Stimulated activated CD8-positive, alpha-beta memory T cell treated with anti-CD3 and anti-CD28 coated beads, Interleukin-4, amount 100 ng/mL, for 24 hours (primary cell): Measurements from ENCODE around the gene SIRPG.
"Not testable (repeated sequence)": the region's sequence is repeated elsewhere in the genome, so short reads cannot be mapped to it uniquely, and the experiment has no call there.

Experiments used
- DNase-seq: peaks from one replicate; pipeline ENCODE4 v3.0.0-alpha.2; 2020; ENCODE audit warnings: low read depth

SIRPG gene

DNA sequence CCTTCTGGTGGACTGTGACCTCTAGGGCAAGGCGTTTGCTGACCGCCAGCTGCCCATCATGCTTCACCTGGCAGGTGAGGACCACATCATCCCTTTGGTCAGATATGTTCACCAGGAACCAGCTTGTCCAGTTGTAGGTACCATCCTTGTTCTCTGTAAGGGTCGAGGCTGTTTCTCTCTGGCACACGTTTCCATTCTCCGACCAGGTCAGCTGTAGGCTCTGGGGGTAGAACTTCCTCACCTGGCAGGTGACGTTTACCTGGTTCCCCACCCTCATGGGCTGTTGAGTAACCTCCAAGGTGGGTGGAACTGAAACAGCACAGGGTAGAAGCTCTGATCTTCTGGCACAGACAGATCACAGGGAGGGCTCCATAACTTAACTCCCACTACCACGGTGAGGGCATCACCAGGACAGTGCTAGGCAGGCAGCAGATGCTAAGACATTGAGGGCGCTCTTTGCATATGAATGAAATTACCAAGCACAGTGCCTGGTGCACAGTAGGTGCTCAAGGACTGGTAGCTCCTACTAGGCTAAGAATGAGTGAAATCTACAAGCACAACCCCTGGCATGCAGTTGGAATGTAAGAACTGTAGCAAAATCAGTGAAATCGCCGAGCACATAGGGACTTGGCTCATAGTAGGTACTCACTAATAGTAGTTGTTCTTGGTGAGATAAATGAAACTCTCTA lies 22.1 kb downstream of the SIRPG start:
- no peak for DNase-seq

- no peak for DNase-seq
Measured at GRCh38 chr20:1633535-1633934, 24.0 kb downstream of the SIRPG start.

DNA sequence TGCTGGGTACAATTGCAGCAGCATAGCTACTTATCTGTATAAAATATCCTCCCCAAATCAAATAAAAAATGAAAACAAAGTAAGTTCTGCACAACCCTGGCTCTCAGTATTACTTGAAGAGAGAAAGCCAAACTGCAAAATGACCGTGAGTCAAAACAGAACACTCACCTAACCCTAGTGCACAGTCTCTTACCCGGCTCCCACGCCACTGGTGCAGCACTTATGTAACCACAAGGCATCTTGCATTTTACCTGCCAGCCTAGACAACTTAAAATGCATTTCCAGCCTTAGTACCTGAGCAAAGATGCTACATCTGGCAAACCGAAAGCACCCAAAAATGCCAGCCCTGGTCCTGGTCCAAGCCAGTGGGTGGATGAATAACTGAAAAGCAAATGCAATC lies 25.4 kb downstream of the SIRPG start:
- DNase-seq, result no peak

GRCh38 chr20:1631309-1632151 lies 26.0 kb downstream of the SIRPG start:
- DNase-seq, result no peak

DNA sequence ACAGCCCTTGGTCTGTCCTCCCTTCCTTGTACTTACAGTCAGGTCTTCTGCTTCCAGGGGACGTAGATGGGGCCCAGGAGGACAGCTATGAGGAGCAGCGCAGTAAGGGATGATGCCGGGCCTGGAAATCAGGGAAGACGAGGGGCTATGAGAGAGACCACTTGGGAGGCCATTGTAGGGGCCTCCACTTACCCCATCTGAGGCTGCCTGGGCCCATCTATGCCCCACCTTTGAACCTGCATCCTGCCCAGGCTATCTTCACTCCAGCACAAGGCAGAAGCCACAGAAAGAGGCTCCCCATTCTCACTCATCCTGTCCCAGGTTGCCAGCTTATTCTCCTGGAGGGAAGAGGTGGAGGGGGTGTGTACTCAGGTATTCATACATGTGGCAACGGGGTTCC lies 27.4 kb downstream of the SIRPG start:
- no peak for DNase-seq

GRCh38 chr20:1629321-1629720 lies 28.3 kb downstream of the SIRPG start:
- DNase-seq, result no peak

DNA sequence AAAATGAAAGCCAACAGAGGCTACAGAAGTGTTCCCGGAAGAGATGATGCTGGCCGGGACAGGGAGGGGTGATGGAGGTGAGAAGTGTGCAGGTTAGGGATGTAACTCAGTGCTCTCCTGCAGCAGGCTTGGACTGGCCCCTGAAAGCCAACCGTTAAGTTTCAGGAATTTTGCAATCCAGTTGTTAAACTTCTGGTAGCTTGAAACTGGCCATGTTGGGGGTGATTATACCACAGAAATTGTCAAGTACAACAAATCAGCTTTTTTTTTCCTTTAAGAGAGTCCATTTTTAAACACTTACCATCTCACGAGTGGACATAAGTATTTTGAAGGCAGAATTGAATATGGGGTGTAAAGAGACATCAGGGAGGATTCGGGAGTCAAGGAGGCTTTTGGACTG lies 29.0 kb downstream of the SIRPG start:
- no peak for DNase-seq

DNA sequence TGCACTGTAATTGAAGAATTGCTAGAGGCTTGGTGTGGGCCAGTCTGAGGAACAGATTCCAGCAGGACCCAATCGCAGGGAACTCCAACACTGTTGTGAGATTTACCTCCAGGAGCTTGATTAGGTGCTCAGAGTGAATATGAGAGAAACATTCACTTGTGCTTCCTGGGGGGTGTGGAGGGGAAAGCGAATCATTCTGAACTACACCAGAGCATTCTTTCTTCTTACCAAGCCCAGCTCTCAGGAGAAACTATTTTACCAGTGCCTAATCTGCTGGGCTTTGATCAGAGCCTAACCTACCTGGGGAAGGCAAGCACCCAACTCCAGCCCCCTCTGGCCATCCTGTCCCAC lies 30.4 kb downstream of the SIRPG start:
- no peak for DNase-seq

GRCh38 chr20:1626528-1627199 lies 30.9 kb downstream of the SIRPG start:
- DNase-seq, result no peak

DNA sequence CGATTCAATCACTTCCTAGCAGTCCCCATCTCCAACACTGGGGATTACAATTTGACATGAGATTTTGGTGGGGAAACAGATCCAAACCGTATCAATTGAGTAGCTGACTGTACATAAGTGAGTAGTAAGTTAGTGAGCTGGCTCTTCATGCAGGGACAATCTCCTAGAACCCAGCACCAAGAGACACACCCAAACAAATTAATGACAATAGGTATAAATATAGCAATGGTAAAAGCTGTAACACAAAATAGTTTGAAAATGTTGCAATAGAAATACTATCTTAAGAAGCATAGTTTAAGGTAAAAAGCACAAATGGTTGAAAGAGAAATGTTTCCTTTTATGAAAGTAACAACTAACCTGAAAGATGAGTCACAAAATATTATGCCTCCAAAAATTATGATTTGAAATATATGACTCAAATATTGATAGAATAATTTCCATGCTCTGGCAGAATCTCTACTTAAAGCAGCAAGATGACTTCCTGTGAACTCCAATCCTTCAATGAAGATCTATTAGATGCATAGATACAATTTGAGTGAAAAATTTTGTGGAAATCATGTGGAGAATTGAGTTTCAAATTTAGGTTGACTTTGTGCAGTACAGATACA lies 32.4 kb downstream of the SIRPG start:
- DNase-seq, result no peak

- DNase-seq, result no peak
Measured at GRCh38 chr20:1623501-1624205, 33.9 kb downstream of the SIRPG start.

DNA sequence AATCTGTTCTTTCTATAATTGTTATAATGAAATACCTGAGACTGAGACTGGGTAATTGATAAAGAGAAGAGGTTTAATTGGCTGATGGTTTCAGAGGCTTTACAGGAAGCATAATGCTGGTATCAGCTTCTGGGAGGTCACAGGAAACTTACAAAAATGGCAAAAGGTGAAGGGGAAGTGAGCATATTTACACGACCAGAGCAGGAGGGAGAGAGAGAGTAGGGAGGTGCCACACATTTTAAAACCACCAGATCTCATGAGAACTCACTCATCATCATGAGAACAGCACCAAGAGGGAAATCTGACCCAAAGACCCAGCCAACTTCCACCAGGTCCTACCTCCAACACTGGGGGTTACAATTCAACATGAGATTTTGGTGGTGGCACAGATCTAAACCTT lies 35.1 kb downstream of the SIRPG start:
- no peak for DNase-seq

DNA sequence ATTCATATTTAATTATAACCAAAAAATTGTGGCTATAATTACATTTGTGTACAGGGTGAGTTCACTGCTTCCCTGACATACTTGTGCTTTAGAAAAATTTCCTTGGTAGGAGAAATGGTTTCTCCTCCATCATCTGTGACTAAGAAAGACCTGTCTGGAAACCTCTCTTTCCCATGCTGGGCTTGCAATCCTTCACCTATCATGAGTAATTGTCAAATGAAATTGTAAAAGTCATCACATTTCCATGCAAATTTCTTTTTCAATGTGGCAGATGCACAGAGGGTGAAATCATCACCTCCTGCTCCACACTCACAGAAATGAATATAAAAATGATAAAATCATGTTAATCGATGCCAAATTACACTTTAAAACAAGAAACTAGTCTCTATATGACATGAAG lies 36.3 kb downstream of the SIRPG start:
- DNase-seq, result no peak

GRCh38 chr20:1619861-1620444 lies 37.6 kb downstream of the SIRPG start, which contains the start of gene SIRPB1:
Gene SIRPB1, minus strand, starts transcription at chr20:1620009. Its CDS starts 65 bp downstream, at chr20:1619944.
- no peak for DNase-seq

DNA sequence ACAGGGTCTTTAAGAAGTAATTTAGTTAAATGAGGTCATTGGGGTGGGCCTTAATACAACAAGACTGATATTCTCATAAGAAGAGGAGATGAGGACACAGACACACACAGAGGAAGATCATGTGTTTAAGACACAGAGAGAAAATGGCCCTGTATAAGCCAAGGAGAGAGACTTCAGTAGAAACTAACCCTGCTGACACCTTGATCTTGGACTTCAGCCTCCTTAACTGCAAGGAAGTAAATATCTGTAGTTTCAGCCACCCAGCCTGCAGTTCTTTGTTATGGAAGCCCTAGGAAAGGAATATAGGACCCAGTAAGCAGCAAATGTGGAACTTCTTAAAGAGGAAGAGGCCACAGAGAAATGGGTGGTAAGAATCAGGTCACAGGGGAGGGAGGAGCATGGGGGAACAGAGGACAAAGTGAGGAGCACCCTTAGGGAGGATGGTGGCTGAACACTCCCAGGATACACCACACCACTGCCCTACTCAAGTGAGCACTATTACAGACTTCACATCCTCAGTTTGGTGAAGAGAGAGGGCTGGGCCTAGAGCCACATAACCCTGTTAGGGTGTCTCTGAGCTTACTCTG lies 38.5 kb downstream of the SIRPG start:
- DNase-seq, result no peak

DNA sequence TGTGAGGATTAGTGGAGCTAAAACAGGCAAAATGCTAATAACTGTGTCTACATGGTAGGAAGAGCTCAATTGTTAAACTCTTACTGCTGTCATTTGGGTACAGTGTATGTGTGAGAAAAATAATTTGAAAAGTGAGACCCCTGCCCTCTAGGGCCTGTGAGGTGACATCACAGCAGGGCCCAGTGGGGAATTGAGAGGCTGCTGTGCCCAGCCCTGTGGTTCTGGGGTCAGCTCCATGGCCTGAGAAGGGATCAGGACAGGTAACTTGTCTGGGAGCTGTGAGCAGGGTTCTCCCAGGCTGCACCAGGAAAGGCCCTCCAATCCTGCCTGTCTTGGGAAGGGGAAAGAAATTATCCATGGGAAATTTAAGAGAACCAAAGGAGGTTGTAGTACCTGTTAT lies 39.1 kb downstream of the SIRPG start:
- no peak for DNase-seq

DNA sequence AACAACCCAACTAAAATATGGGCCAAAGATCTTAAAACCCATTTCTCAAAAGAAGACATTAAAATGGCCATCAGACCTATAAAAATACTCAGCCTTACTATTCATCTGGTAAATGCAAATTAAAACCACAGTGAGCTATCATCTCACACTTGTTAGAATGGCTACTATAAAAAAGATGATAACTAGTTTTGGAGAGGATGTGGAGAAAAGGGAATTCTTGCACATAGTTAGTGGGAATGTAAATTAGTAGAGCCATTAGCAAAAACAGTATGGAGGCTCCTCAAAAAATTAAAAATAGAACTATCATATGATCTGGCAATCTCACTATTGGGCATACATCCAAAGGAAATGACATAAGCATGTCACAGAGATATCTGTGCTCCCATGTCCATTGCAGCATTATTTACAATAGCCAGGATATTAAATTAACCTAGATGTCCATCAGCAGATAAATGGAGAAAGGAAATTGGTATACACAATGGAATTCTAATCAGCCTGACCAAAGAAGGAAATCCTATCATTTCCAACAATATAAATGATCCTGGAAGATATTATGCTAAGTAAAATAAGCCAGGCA lies 40.6 kb downstream of the SIRPG start:
- no peak for DNase-seq

GRCh38 chr20:1610404-1610803 lies 47.2 kb downstream of the SIRPG start:
- DNase-seq, result not testable (repeated sequence)

DNA sequence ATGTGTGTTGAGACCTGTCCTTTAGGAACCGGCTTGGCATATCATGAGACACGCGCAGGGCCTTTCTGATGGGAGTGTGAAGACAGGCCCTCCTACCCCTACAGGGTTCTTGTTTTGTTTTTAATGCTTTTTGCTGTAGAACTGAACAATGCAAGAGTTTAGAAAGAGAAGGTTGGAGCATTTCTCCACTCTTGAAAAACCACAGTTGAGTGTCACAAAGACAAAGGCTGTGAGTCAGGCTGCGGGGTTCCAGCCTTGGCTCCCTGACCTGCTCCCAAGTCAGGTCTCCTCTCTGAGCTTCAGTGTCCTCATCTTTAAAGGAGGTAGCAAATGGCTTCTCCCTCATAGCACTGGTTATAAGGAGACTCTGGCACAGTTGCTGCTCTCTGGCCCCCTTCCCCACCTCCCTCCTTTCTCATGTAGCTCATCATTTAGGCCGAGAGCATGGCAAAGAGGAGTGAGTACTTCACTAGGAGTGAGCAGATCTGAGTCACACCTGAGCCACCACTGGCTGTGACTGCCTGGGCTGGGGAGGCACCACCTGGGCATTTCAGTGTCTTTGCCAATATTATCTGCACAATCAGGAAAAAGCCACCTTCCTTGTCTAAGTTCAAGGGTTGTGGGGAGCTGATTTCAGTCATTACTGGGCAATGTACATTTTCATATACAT lies 48.8 kb downstream of the SIRPG start:
- not testable (repeated sequence) for DNase-seq

- DNase-seq, result no peak
Measured at GRCh38 chr20:1600736-1601135, 56.8 kb downstream of the SIRPG start.
